OCI-LY7 (cell line): ENCODE data around the gene F2. TPM values are rescaled to one million over a fixed set of nuclear protein-coding genes. Genes with fewer than 3 reads are reported as not detected.

Source experiments
- BruUV-seq: library from RNA; stranded (reverse); fragments of 400-500 nt; replicated peaks from 2 replicates; lab custom pipeline; 2021; lab: Mats Ljungman, UMichigan
- CTCF ChIA-PET: fragments of 300-600 bp; sonication (Branson Sonifier 250); formaldehyde crosslinking; loops from one replicate; lab custom pipeline; 2022; ENCODE audit warnings: antibody characterized with exemption; ENCODE audit not compliant: unreplicated experiment; lab: Charles Lee
- POLR2A ChIA-PET: fragments of 300-600 bp; sonication (Branson Sonifier 250); formaldehyde crosslinking; loops from one replicate; lab custom pipeline; 2022; ENCODE audit warnings: antibody characterized with exemption; lab: Charles Lee
- DNase-seq: peaks from one replicate; pipeline ENCODE4 v3.0.0-alpha.2; 2015; ENCODE audit warnings: low spot score
- H2AFZ ChIP-seq: fragments of 200-600 bp; sonication (generic), shearing (Covaris generic); 2 replicates; pipeline ENCODE4 v1.6.1; 2014; ENCODE audit warnings: mild to moderate bottlenecking, antibody characterized with exemption, low read length, moderate library complexity
- H3K27ac ChIP-seq: fragments of 200-600 bp; sonication (generic); 2 replicates; pipeline ENCODE4 v1.5.1; 2014; ENCODE audit warnings: mixed run types, low read depth, mild to moderate bottlenecking, moderate library complexity, low read length, inconsistent platforms; ENCODE audit not compliant: poor library complexity, severe bottlenecking
- H3K36me3 ChIP-seq: fragments of 200-600 bp; sonication (generic); 2 replicates; pipeline ENCODE4 v1.6.1; 2014; ENCODE audit warnings: mild to moderate bottlenecking, antibody characterized with exemption, low read length, moderate library complexity, mixed read lengths; ENCODE audit not compliant: insufficient read depth
- H3K4me1 ChIP-seq: fragments of 200-600 bp; sonication (generic); 2 replicates; pipeline ENCODE4 v1.5.1; 2014; ENCODE audit warnings: mild to moderate bottlenecking, low read length; ENCODE audit not compliant: insufficient read depth, poor library complexity, severe bottlenecking
- H3K4me2 ChIP-seq: fragments of 200-600 bp; sonication (generic); 2 replicates; pipeline ENCODE4 v1.6.1; 2014; ENCODE audit warnings: mild to moderate bottlenecking, low read length
- H3K4me3 ChIP-seq: fragments of 200-600 bp; sonication (generic); 2 replicates; pipeline ENCODE4 v1.5.1; 2014; ENCODE audit warnings: mild to moderate bottlenecking, low read depth, low read length; ENCODE audit not compliant: poor library complexity, severe bottlenecking
- H3K79me2 ChIP-seq: fragments of 200-600 bp; sonication (generic); 2 replicates; pipeline ENCODE4 v1.6.1; 2016; ENCODE audit warnings: low read depth, mild to moderate bottlenecking, low read length, moderate library complexity, mixed read lengths; ENCODE audit not compliant: insufficient read depth
- H3K9me2 ChIP-seq: fragments of 200-600 bp; sonication (generic); 2 replicates; pipeline ENCODE4 v1.6.1; 2016; ENCODE audit warnings: mild to moderate bottlenecking, low read length, mixed read lengths; ENCODE audit not compliant: insufficient read depth
- H3K9me3 ChIP-seq: fragments of 200-600 bp; sonication (generic); 2 replicates; pipeline ENCODE4 v1.6.1; 2014; ENCODE audit warnings: mild to moderate bottlenecking, mixed run types, low read length, mixed read lengths
- H4K20me1 ChIP-seq: fragments of 200-600 bp; sonication (generic); 2 replicates; pipeline ENCODE4 v1.6.1; 2014; ENCODE audit warnings: mild to moderate bottlenecking, antibody characterized with exemption, low read length, moderate library complexity, mixed read lengths; ENCODE audit not compliant: insufficient read depth
- EZH2phosphoT487 ChIP-seq: fragments of 200-600 bp; sonication (generic); IDR thresholded peaks from 2 replicates; pipeline ENCODE4 v1.6.1; 2018; ENCODE audit warnings: low read depth, borderline replicate concordance, mild to moderate bottlenecking, mixed run types, antibody characterized with exemption, low read length, moderate library complexity, mixed read lengths
- intact Hi-C: fragments of 100-400 bp; cut with micrococcal nuclease; formaldehyde crosslinking; loops from one replicate; pipeline ENCODE4 v1.10.0; 2022; ENCODE audit not compliant: unreplicated experiment
- total RNA-seq, 2 experiments: library from RNA; depleted of rRNA in 1 of 2; stranded (reverse); fragments of >200 nt in 1 of 2; shearing (Covaris generic) in 1 of 2; gene quantifications; 2 replicates each; pipeline ENCODE4 v1.2.3, GENCODE V29; 2014 to 2022
- TF ChIP-seq, protein P1 (sequence below): fragments of 200-600 bp; sonication (generic); conservative IDR thresholded peaks from 2 replicates; pipeline ENCODE4 v1.5.1; 2014; ENCODE audit warnings: mild to moderate bottlenecking, antibody characterized with exemption, low read length, moderate library complexity, mixed read lengths

F2 gene
- total RNA-seq, 2 experiments from 2014 or later: 0.48 TPM; not detected in 1

DNA sequence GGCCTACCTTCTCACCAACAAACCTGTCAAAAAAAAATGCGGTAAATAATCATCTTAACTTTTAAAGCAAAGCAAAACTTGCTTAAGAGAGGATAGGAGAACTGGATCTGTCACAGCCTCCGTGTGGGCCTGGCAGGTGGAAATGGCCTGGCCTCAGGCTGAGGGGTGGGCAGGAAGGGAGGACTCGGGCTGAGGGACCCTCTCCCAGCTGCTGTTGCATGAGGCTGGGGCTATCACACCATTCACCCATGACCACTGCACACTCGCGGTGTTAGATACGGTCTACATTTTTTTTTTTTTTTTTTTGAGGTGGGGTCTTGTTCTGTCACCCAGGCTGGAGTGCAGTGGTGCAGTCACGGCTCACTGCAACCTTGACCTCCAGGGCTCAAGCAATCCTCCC lies 43.1 kb upstream of the F2 start:
- peaks cover 16% of the 10 kb centered on the region for H3K4me1 ChIP-seq
- no peaks in the 10 kb centered on the region for H3K9me3 ChIP-seq
- H3K9me2 ChIP-seq: no peaks in the 10 kb centered on the region
- TF ChIP-seq EZH2phosphoT487: no peak
- TF ChIP-seq, protein P1, sequence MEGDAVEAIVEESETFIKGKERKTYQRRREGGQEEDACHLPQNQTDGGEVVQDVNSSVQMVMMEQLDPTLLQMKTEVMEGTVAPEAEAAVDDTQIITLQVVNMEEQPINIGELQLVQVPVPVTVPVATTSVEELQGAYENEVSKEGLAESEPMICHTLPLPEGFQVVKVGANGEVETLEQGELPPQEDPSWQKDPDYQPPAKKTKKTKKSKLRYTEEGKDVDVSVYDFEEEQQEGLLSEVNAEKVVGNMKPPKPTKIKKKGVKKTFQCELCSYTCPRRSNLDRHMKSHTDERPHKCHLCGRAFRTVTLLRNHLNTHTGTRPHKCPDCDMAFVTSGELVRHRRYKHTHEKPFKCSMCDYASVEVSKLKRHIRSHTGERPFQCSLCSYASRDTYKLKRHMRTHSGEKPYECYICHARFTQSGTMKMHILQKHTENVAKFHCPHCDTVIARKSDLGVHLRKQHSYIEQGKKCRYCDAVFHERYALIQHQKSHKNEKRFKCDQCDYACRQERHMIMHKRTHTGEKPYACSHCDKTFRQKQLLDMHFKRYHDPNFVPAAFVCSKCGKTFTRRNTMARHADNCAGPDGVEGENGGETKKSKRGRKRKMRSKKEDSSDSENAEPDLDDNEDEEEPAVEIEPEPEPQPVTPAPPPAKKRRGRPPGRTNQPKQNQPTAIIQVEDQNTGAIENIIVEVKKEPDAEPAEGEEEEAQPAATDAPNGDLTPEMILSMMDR: no peak
- H3K4me3 ChIP-seq: no peak overlapping the region
- DNase-seq: no peak
- POLR2A ChIA-PET: interaction anchor here (0.7 to 0.8 kb wide), 2 partner anchors 15 to 596 kb away, joined by 3 to 4 read pairs; no protein-coding TSS in a partner anchor
- H2AFZ ChIP-seq: no peak overlapping the region
- H3K4me2 ChIP-seq: no peak overlapping the region
- BruUV-seq: no TSS peak
- intact Hi-C loops: no loop called here
- no peaks in the 10 kb centered on the region for H4K20me1 ChIP-seq
- no peaks in the 10 kb centered on the region for H3K79me2 ChIP-seq
- H3K27ac ChIP-seq: no peak overlapping the region
- CTCF ChIA-PET: interaction anchor here (0.6 kb wide), 1 partner anchor 449 kb away, joined by 3 read pairs; no protein-coding TSS in a partner anchor
- peaks cover 49% of the 10 kb centered on the region for H3K36me3 ChIP-seq

DNA sequence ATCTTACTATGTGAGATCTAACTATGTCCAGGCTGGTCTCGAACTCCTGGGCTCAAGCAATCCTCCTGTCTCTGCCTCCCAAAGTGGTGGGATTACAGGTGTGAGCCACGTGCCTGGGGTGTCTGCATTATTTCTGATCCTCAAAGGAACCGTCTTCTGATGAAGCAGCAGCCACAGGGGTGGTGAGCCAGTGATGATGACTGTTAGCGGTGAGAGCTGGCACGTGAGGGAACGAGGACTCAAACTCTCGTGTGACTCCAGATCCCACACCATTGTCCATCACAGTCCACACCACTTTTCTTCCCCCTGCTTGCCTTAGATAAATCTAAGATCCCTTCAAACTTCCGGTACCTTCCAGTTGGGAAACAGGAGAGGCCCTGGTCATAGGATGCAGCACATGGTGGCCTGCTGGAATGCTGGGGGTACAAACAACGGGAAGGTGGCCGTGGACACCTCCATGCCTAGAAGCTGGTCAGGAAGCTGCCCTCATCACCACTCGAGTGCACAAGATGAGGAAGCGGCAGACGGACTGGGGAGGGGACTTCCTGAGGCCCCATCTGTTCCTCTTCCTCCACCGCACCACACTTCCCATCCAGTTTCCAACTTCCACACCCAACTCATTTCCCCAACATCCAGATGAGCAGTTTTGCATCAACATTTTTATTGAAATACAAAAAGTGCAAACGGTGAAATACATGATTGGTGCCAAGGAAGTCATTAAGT lies 42.4 kb upstream of the F2 start:
- Histone ChIP-seq H3K4me1 (peaks cover 16% of the 10 kb centered on the region), H3K4me2 (no peak overlapping the region)

More for the DNA sequence above, 42.4 kb upstream of the F2 start:
- Histone ChIP-seq H3K79me2 (no peaks in the 10 kb centered on the region), H2AFZ (no peak overlapping the region), H3K27ac (no peak overlapping the region), H3K4me3 (no peak overlapping the region), H4K20me1 (no peaks in the 10 kb centered on the region), H3K9me3 (no peaks in the 10 kb centered on the region), H3K9me2 (no peaks in the 10 kb centered on the region), H3K36me3 (peaks cover 48% of the 10 kb centered on the region)
- intact Hi-C loops: no loop called here
- BruUV-seq: no TSS peak
- POLR2A ChIA-PET: interaction anchor here (0.7 kb wide), 1 partner anchor 597 kb away, joined by 4 read pairs; no protein-coding TSS in a partner anchor
- CTCF ChIA-PET: interaction anchor here (0.6 kb wide), 1 partner anchor 448 kb away, joined by 3 read pairs; no protein-coding TSS in a partner anchor
- no peak for DNase-seq
- no peak for TF ChIP-seq EZH2phosphoT487
- TF ChIP-seq, protein P1: no peak
